ENCODE results near the gene SFMBT2. TPM values are rescaled to one million over a fixed set of nuclear protein-coding genes. Genes with fewer than 3 reads are reported as not detected.

The SFMBT2 gene
- total RNA-seq, 4 donors from 2014 or later: 7.6 to 15.4 (median 10.8) TPM

DNA sequence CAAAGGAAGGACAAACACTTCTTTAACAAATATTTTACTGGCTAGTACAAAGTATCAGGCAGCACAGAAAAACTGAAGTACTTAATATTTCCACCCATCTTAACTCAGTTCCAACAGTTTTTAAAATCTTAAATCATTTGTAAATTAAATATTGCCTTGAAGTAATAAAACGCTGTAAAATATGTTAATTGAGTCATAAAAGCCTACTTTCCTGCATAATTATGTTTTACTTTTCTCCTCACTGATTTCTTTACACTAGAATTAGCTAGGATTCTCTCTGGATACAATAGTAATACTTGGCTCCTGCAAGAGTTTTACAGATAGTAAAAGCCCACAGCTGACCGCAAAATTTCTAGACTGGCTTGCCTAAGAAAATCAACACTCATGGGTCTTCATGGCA lies 74.9 kb downstream of the SFMBT2 start:
- intact Hi-C loops (cut with DNase I): no loop called here
- Histone ChIP-seq H3K4me3 (no peak overlapping the region), H3K4me1 (peaks cover 18 to 29% (median 23%) of the 10 kb centered on the region in 4 donors), H3K36me3 (peaks cover 0 to 5% (median 0%) of the 10 kb centered on the region in 4 donors), H3K9me3 (no peaks in the 10 kb centered on the region), H3K27ac (replicated peaks in 1 of 4) (no peak overlapping the region), H3K27me3 (no peaks in the 10 kb centered on the region)
- TF ChIP-seq POLR2AphosphoS5 (IDR thresholded peaks at IDR 0.05): no peak
- 85% methylated on average over 2 of the region's 2 CpGs for WGBS
- no peak for DNase-seq (ENCODE audit: extremely low spot score)

DNA sequence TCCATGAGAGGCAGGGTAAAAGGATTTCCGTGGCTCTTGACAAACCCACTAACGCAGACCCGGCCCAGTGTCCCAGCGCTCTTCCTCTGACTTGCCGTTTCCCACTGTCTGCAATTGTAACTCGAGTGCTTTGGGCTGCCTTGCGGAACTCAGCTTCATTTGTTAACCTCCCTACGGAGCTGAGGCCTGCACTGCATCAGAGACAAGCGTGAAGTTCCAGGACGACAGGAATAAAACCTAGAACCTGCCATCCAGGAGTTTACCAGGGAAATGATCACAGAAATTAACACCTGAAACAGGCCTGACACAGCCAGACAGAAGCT lies 76.2 kb downstream of the SFMBT2 start:
- Histone ChIP-seq H3K27me3 (no peaks in the 10 kb centered on the region), H3K9me3 (no peaks in the 10 kb centered on the region), H3K4me1 (peaks cover 4 to 16% (median 9%) of the 10 kb centered on the region in 4 donors), H3K27ac (replicated peaks in 1 of 4) (peak overlapping the region in 2 of 4 donors; percentile 24 to 50), H3K36me3 (peaks cover 0 to 5% (median 0%) of the 10 kb centered on the region in 4 donors), H3K4me3 (no peak overlapping the region)
- no peak for DNase-seq (ENCODE audit: extremely low spot score)
- WGBS: 85% methylated on average over 10 of the region's 10 CpGs
- intact Hi-C loops (cut with DNase I): no loop called here
- TF ChIP-seq POLR2AphosphoS5 (IDR thresholded peaks at IDR 0.05) (no peak), POLR2A (IDR thresholded peaks at IDR 0.05; ENCODE audit: low read depth) (no peak), EP300 (IDR thresholded peaks at IDR 0.05) (no peak)
- TF ChIP-seq, protein P1, sequence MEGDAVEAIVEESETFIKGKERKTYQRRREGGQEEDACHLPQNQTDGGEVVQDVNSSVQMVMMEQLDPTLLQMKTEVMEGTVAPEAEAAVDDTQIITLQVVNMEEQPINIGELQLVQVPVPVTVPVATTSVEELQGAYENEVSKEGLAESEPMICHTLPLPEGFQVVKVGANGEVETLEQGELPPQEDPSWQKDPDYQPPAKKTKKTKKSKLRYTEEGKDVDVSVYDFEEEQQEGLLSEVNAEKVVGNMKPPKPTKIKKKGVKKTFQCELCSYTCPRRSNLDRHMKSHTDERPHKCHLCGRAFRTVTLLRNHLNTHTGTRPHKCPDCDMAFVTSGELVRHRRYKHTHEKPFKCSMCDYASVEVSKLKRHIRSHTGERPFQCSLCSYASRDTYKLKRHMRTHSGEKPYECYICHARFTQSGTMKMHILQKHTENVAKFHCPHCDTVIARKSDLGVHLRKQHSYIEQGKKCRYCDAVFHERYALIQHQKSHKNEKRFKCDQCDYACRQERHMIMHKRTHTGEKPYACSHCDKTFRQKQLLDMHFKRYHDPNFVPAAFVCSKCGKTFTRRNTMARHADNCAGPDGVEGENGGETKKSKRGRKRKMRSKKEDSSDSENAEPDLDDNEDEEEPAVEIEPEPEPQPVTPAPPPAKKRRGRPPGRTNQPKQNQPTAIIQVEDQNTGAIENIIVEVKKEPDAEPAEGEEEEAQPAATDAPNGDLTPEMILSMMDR (IDR thresholded peaks at IDR 0.05): no peak

GRCh38 chr10:7333961-7334641 lies 76.7 kb downstream of the SFMBT2 start:
- Histone ChIP-seq H3K27ac (replicated peaks in 1 of 4) (peak overlapping the region in 2 of 4 donors; percentile 24 to 50), H3K4me1 (peaks cover 3 to 14% (median 7%) of the 10 kb centered on the region in 4 donors), H3K9me3 (no peaks in the 10 kb centered on the region), H3K36me3 (peaks cover 0 to 5% (median 0%) of the 10 kb centered on the region in 4 donors), H3K4me3 (no peak overlapping the region), H3K27me3 (no peaks in the 10 kb centered on the region)
- TF ChIP-seq EP300 (IDR thresholded peaks at IDR 0.05) (no peak), POLR2AphosphoS5 (IDR thresholded peaks at IDR 0.05) (no peak), POLR2A (IDR thresholded peaks at IDR 0.05; ENCODE audit: low read depth) (no peak)
- TF ChIP-seq, protein P1 (IDR thresholded peaks at IDR 0.05): no peak
- intact Hi-C loops (cut with DNase I): no loop called here
- WGBS: 77% methylated on average over 17 of the region's 21 CpGs
- DNase-seq (ENCODE audit: extremely low spot score): no peak

- Histone ChIP-seq H3K4me3 (no peak overlapping the region), H3K27me3 (no peaks in the 10 kb centered on the region), H3K27ac (replicated peaks in 1 of 4) (no peak overlapping the region), H3K36me3 (no peaks in the 10 kb centered on the region), H3K4me1 (peaks cover 0 to 19% (median 2%) of the 10 kb centered on the region in 4 donors), H3K9me3 (peaks cover 0 to 17% (median 9%) of the 10 kb centered on the region in 4 donors)
- 92% methylated on average over 10 of the region's 11 CpGs for WGBS
- no peak for DNase-seq (ENCODE audit: extremely low spot score)
- TF ChIP-seq POLR2AphosphoS5 (IDR thresholded peaks at IDR 0.05) (no peak), POLR2A (IDR thresholded peaks at IDR 0.05; ENCODE audit: low read depth) (no peak), EP300 (IDR thresholded peaks at IDR 0.05) (no peak)
- TF ChIP-seq, protein P1 (IDR thresholded peaks at IDR 0.05): no peak
- intact Hi-C loops (cut with DNase I): no loop called here
Measured at GRCh38 chr10:7329219-7329618, 81.6 kb downstream of the SFMBT2 start.

DNA sequence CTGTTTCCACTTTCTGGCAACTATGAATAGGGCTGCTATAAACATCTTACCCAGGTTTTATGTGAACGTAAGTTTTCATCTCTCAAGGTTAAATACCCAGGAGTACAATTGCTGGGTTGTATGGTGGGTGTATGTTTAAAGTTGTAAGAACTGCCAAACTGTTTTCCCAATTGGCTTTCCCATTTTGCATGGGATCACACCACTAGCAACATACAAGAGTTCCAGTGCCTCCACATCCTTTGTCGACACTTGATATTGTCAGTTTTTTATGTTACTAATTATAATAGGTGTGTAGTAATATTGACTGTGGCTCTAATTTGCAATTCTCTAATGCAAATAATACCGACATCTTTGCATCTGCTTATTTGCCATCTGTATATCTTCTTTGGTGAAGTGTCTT lies 82.9 kb downstream of the SFMBT2 start:
- H3K27ac ChIP-seq (replicated peaks in 1 of 4): no peak overlapping the region
- peaks cover 0 to 17% (median 9%) of the 10 kb centered on the region in 4 donors for H3K9me3 ChIP-seq
- TF ChIP-seq, protein P1 (IDR thresholded peaks at IDR 0.05): no peak
- TF ChIP-seq POLR2A (IDR thresholded peaks at IDR 0.05; ENCODE audit: low read depth): no peak
- TF ChIP-seq EP300 (IDR thresholded peaks at IDR 0.05): no peak
- no peak for TF ChIP-seq POLR2AphosphoS5 (IDR thresholded peaks at IDR 0.05)
- no peaks in the 10 kb centered on the region for H3K36me3 ChIP-seq
- H3K4me3 ChIP-seq: no peak overlapping the region
- DNase-seq (ENCODE audit: extremely low spot score): no peak
- intact Hi-C loops (cut with DNase I): no loop called here
- no peaks in the 10 kb centered on the region for H3K27me3 ChIP-seq
- peaks cover 0 to 9% (median 0%) of the 10 kb centered on the region in 4 donors for H3K4me1 ChIP-seq
- over 99% methylated on average over 3 of the region's 3 CpGs for WGBS

Measured in esophagus muscularis mucosa (tissue), 4 donors.